KMS-11 (cell line): ENCODE data around the gene GRB7.
"Not testable (repeated sequence)": the region's sequence is repeated elsewhere in the genome, so short reads cannot be mapped to it uniquely, and the experiment has no call there.

ENCODE experiments used
- H2AFZ ChIP-seq: fragments of 200-600 bp; sonication (generic); 2 replicates; pipeline ENCODE4 v1.6.1; 2016; ENCODE audit warnings: antibody characterized with exemption, mixed run types, low read depth
- H3K27ac ChIP-seq: fragments of 200-600 bp; sonication (generic); 2 replicates; pipeline ENCODE4 v1.6.1; 2016; ENCODE audit warnings: mild to moderate bottlenecking, mixed run types
- H3K27me3 ChIP-seq: fragments of 200-600 bp; sonication (generic); 2 replicates; pipeline ENCODE4 v1.6.1; 2017; ENCODE audit warnings: mild to moderate bottlenecking, low read depth, mixed run types, moderate library complexity; ENCODE audit not compliant: insufficient read depth
- H3K36me3 ChIP-seq: fragments of 200-600 bp; sonication (generic); 2 replicates; pipeline ENCODE4 v1.6.1; 2017; ENCODE audit warnings: mild to moderate bottlenecking, mixed run types; ENCODE audit not compliant: insufficient read depth
- H3K4me1 ChIP-seq: fragments of 200-600 bp; sonication (generic); 2 replicates; pipeline ENCODE4 v1.6.1; 2016; ENCODE audit warnings: mild to moderate bottlenecking, low read depth, mixed run types; ENCODE audit not compliant: poor library complexity, severe bottlenecking
- H3K4me2 ChIP-seq: fragments of 200-600 bp; sonication (generic); 2 replicates; pipeline ENCODE4 v1.7.0; 2016; ENCODE audit warnings: mild to moderate bottlenecking, mixed run types
- H3K4me3 ChIP-seq: fragments of 200-600 bp; sonication (generic); IDR thresholded peaks from 2 replicates; pipeline ENCODE4 v1.6.1; 2017; ENCODE audit warnings: low read depth, low read length, mixed read lengths; ENCODE audit not compliant: insufficient read depth
- H3K79me2 ChIP-seq: fragments of 200-600 bp; sonication (generic); 2 replicates; pipeline ENCODE4 v1.6.1; 2016; ENCODE audit warnings: low read depth, mixed run types; ENCODE audit not compliant: insufficient read depth
- H3K9ac ChIP-seq: fragments of 200-600 bp; sonication (generic); 2 replicates; pipeline ENCODE4 v1.6.1; 2016; ENCODE audit warnings: mild to moderate bottlenecking, mixed run types
- H4K20me1 ChIP-seq: fragments of 200-600 bp; sonication (generic); 2 replicates; pipeline ENCODE4 v1.6.1; 2016; ENCODE audit warnings: mild to moderate bottlenecking, mixed run types; ENCODE audit not compliant: insufficient read depth
- CTCF ChIP-seq: fragments of 200-600 bp; sonication (generic); conservative IDR thresholded peaks from 2 replicates; pipeline ENCODE4 v1.6.1; 2017; ENCODE audit warnings: low read depth, mild to moderate bottlenecking, antibody characterized with exemption, low read length, moderate library complexity, mixed read lengths

GRB7 gene

DNA sequence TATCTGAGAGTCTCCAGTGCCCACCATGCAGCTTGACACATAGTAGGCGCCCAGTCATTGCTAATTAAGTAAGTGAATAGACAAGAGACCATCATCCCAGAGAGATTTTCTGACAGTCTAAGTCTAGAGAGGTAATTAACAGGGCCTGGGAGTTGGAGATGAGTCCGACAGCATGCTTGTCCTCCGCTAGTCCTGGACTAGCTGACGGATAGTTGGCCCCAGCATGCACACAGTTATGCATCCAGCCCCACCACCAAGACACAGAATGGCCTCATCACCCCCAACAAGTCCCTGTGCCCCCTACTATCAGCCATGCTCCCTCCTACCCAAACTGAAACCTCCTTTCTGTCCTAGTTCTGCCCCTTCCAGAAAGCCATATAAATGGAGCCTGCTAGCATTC lies 10.0 kb downstream of the GRB7 start:
- no peak for TF ChIP-seq CTCF
- H2AFZ ChIP-seq, result no peak overlapping the region
- no peak overlapping the region for H3K4me2 ChIP-seq
- H3K27me3 ChIP-seq, result no peaks in the 10 kb centered on the region
- no peaks in the 10 kb centered on the region for H3K79me2 ChIP-seq
- no peaks in the 10 kb centered on the region for H3K36me3 ChIP-seq
- H3K4me1 ChIP-seq, result peaks cover 9% of the 10 kb centered on the region
- H4K20me1 ChIP-seq, result no peaks in the 10 kb centered on the region
- H3K27ac ChIP-seq, result no peak overlapping the region
- no peak overlapping the region for H3K9ac ChIP-seq
- no peak overlapping the region for H3K4me3 ChIP-seq

- not testable (repeated sequence) for H3K4me3 ChIP-seq, H3K27me3 ChIP-seq, H3K79me2 ChIP-seq, H2AFZ ChIP-seq, H4K20me1 ChIP-seq, H3K36me3 ChIP-seq, H3K27ac ChIP-seq, H3K4me2 ChIP-seq, H3K9ac ChIP-seq
- H3K4me1 ChIP-seq, result peaks cover 17% of the 10 kb centered on the region
Observed at GRCh38 chr17:39748444-39749034, 10.8 kb downstream of the GRB7 start.

GRCh38 chr17:39750131-39751015 lies 12.6 kb downstream of the GRB7 start:
- no peak for TF ChIP-seq CTCF
- Histone ChIP-seq H3K36me3 (no peaks in the 10 kb centered on the region), H3K4me2 (no peak overlapping the region), H2AFZ (no peak overlapping the region), H3K27ac (no peak overlapping the region), H4K20me1 (no peaks in the 10 kb centered on the region), H3K9ac (no peak overlapping the region), H3K4me3 (no peak overlapping the region), H3K4me1 (peaks cover 27% of the 10 kb centered on the region), H3K79me2 (peaks cover 6% of the 10 kb centered on the region; the same call in 1 of the 2 replicates), H3K27me3 (no peaks in the 10 kb centered on the region)

DNA sequence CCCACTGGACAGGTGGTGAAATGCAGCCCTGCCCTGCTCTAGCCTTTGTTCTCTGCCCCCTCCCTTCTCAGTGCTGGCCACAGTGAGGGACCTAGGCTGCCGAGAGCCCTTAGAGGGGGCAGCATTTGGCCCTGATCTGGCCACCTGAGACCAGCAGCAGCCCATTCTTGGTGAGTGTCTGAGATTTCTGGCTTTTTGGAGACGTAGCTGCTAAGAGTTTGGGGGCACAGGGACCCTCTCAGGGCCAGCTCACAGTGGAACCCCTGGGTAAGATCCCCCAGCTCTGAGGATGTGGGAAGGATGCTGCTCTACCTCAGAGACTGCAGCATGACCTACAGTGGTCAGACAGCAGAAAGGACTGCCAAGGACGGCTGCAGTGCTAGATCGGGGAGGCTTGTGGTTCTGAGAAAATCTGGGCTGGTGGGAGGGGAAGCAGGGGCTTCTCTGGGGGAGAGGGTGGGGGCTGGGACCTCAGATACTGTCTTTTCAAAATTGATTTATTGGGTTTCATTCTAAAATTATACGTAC lies 13.3 kb downstream of the GRB7 start:
- H3K36me3 ChIP-seq, result no peaks in the 10 kb centered on the region
- H3K27ac ChIP-seq, result no peak overlapping the region
- H3K79me2 ChIP-seq, result peaks cover 6% of the 10 kb centered on the region; the same call in 1 of the 2 replicates
- no peaks in the 10 kb centered on the region for H3K27me3 ChIP-seq
- H2AFZ ChIP-seq, result no peak overlapping the region
- H3K9ac ChIP-seq, result no peak overlapping the region
- no peak overlapping the region for H3K4me2 ChIP-seq
- no peaks in the 10 kb centered on the region for H4K20me1 ChIP-seq
- H3K4me1 ChIP-seq, result peaks cover 33% of the 10 kb centered on the region
- no peak for TF ChIP-seq CTCF
- H3K4me3 ChIP-seq, result no peak overlapping the region
